ENCODE data around the gene SRBD1. TPM values are rescaled to one million over a fixed set of nuclear protein-coding genes. Genes with fewer than 3 reads are reported as not detected.

SRBD1 gene
- total RNA-seq, 1 donor from 2014 or later, result 13.8 TPM

DNA sequence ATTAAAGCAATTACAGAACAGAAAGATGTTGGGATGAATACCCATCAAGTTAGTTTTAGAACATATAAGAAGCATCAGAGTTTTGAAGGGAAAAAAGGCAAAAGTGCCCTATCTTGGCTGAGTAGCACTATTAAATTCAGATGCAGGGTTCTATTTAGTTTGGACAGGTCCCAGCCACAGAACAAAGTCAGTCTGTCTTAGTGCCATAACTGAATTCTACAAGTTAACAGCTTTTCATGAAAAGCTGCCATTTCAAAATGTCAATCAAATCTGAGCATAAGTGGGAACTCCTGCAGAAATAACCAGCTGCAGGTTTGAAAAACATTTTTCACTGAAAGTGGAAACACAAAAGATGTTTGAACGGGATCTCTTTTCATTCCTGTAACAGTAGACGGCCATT lies 160.4 kb downstream of the SRBD1 start:
- Mint-ChIP-seq H3K4me3 (ENCODE audit: low read depth) (no peak overlapping the region), H3K27me3 (no peaks in the 10 kb centered on the region), H3K9me3 (ENCODE audit: low read depth) (no peaks in the 10 kb centered on the region), H3K27ac (no peak overlapping the region), H3K4me1 (ENCODE audit: low read depth) (peaks cover 3% of the 10 kb centered on the region), H3K36me3 (ENCODE audit: insufficient read depth) (no peaks in the 10 kb centered on the region)
- TF ChIP-seq, protein P1, sequence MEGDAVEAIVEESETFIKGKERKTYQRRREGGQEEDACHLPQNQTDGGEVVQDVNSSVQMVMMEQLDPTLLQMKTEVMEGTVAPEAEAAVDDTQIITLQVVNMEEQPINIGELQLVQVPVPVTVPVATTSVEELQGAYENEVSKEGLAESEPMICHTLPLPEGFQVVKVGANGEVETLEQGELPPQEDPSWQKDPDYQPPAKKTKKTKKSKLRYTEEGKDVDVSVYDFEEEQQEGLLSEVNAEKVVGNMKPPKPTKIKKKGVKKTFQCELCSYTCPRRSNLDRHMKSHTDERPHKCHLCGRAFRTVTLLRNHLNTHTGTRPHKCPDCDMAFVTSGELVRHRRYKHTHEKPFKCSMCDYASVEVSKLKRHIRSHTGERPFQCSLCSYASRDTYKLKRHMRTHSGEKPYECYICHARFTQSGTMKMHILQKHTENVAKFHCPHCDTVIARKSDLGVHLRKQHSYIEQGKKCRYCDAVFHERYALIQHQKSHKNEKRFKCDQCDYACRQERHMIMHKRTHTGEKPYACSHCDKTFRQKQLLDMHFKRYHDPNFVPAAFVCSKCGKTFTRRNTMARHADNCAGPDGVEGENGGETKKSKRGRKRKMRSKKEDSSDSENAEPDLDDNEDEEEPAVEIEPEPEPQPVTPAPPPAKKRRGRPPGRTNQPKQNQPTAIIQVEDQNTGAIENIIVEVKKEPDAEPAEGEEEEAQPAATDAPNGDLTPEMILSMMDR (IDR thresholded peaks at IDR 0.05; ENCODE audit: unreplicated experiment), result no peak
- no peak for DNase-seq (ENCODE audit: low spot score, unreplicated experiment)

DNA sequence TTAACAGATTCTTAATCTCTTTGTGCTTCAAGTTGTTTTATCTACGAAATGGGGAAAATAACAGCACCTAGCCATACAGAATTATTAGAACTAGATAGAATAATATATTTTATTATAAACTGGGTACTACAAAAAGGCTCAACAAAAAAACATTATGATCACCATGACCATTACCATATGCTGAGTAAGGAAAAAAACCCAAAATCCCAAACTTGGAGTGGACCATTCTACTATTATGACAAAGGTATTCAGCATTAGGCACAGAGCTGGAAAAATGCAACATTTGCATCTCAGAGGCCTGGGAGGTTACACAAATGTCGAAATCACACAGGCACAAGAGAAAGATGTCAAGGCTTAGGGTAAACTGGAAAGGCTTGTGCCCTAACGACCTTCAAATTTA lies 162.8 kb downstream of the SRBD1 start:
- Mint-ChIP-seq H3K27ac (no peak overlapping the region), H3K4me3 (ENCODE audit: low read depth) (no peak overlapping the region), H3K36me3 (ENCODE audit: insufficient read depth) (no peaks in the 10 kb centered on the region), H3K27me3 (no peaks in the 10 kb centered on the region), H3K9me3 (ENCODE audit: low read depth) (no peaks in the 10 kb centered on the region), H3K4me1 (ENCODE audit: low read depth) (no peaks in the 10 kb centered on the region)
- TF ChIP-seq, protein P1 (IDR thresholded peaks at IDR 0.05; ENCODE audit: unreplicated experiment), result no peak
- DNase-seq (ENCODE audit: low spot score, unreplicated experiment), result no peak

DNA sequence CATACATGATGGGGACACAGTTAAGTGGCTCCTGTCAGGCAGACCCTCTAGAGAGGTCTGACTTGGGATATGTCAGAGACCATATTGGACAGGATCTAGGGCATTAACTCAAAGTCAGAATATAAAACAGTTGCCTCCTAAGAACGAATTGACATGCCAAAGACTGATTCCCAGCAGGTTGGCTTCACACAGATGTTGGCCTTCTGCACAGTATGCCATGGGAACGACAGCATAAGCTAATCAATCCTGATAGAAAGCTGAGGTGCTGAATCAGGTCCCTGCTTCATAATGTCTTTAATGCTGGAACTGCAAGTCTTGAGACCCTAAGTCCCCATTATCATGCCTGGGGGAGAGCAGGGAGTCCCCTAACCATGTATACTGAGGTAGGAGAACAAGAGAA lies 165.1 kb downstream of the SRBD1 start:
- no peaks in the 10 kb centered on the region for H3K4me1 Mint-ChIP-seq (ENCODE audit: low read depth)
- H3K27ac Mint-ChIP-seq, result no peak overlapping the region
- H3K36me3 Mint-ChIP-seq (ENCODE audit: insufficient read depth), result no peaks in the 10 kb centered on the region
- no peaks in the 10 kb centered on the region for H3K9me3 Mint-ChIP-seq (ENCODE audit: low read depth)
- H3K27me3 Mint-ChIP-seq, result no peaks in the 10 kb centered on the region
- no peak for DNase-seq (ENCODE audit: low spot score, unreplicated experiment)
- H3K4me3 Mint-ChIP-seq (ENCODE audit: low read depth), result no peak overlapping the region
- TF ChIP-seq, protein P1 (IDR thresholded peaks at IDR 0.05; ENCODE audit: unreplicated experiment), result no peak

DNA sequence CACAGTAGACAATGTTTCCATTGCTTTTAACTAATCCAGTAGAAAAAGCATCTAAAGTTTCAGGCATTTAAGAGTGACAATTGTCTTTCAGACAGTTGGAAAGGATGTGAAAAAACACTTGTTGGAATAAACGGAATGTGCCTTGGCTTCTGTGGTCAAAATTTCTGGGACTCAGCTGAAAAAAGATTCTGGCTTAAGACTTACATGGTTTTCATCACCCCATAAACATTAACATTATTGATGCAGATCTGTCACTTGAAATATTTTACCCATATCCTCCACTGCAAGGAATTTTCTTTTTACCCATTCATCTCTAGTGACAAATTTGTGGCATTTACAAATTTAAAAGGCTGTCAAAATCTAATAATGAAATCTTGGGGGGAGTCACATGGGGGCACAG lies 166.0 kb downstream of the SRBD1 start:
- Mint-ChIP-seq H3K27me3 (no peaks in the 10 kb centered on the region), H3K27ac (no peak overlapping the region), H3K36me3 (ENCODE audit: insufficient read depth) (no peaks in the 10 kb centered on the region), H3K4me1 (ENCODE audit: low read depth) (no peaks in the 10 kb centered on the region), H3K9me3 (ENCODE audit: low read depth) (no peaks in the 10 kb centered on the region), H3K4me3 (ENCODE audit: low read depth) (no peak overlapping the region)
- DNase-seq (ENCODE audit: low spot score, unreplicated experiment), result no peak
- TF ChIP-seq, protein P1 (IDR thresholded peaks at IDR 0.05; ENCODE audit: unreplicated experiment), result no peak

DNA sequence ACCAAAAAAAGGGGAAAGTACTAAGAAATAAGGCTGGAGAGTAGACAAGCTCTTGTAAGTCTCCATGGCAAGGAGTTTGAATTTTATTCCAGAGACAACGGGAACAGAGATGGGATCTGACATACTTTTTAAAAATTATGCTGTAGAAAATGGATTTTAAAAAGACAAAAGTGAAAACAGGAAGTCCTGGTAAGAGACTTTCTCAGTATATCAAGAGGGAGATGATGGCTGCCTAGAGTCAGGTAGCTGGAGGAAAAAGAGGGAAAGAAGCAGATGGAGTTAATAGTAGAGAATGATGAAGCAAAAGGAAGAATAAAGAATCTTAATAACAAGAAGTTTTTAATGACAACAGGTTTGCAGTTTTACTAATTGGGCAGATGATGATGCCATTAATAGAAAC lies 168.1 kb downstream of the SRBD1 start:
- no peak overlapping the region for H3K27ac Mint-ChIP-seq
- no peak overlapping the region for H3K4me3 Mint-ChIP-seq (ENCODE audit: low read depth)
- no peak for DNase-seq (ENCODE audit: low spot score, unreplicated experiment)
- H3K36me3 Mint-ChIP-seq (ENCODE audit: insufficient read depth), result no peaks in the 10 kb centered on the region
- TF ChIP-seq, protein P1 (IDR thresholded peaks at IDR 0.05; ENCODE audit: unreplicated experiment), result no peak
- H3K27me3 Mint-ChIP-seq, result no peaks in the 10 kb centered on the region
- H3K9me3 Mint-ChIP-seq (ENCODE audit: low read depth), result no peaks in the 10 kb centered on the region
- peaks cover 10% of the 10 kb centered on the region for H3K4me1 Mint-ChIP-seq (ENCODE audit: low read depth)
